Stimulated activated naive CD4-positive, alpha-beta T cell treated with Interleukin-2 at 50 U/mL for 16 hours (primary cell): ENCODE measurements around the gene TBCC.
"Not testable (repeated sequence)": the region's sequence is repeated elsewhere in the genome, so short reads cannot be mapped to it uniquely, and the experiment has no call there.

ENCODE experiments used
- DNase-seq: peaks from one replicate; lab custom pipeline; 2025; lab: John Stamatoyannopoulos, UW

Gene TBCC

GRCh38 chr6:42769836-42770235 lies 23.9 kb upstream of the TBCC start:
- DNase-seq = no peak

- no peak for DNase-seq
Measured at GRCh38 chr6:42769051-42769450, 23.1 kb upstream of the TBCC start.

GRCh38 chr6:42766163-42766670 lies 20.3 kb upstream of the TBCC start:
- no peak for DNase-seq

- no peak for DNase-seq
Measured at GRCh38 chr6:42764911-42765648, 19.2 kb upstream of the TBCC start.

GRCh38 chr6:42762950-42763349 lies 17.0 kb upstream of the TBCC start:
- no peak for DNase-seq

GRCh38 chr6:42762426-42762859 lies 16.5 kb upstream of the TBCC start:
- no peak for DNase-seq

- no peak for DNase-seq
Measured at GRCh38 chr6:42761287-42762067, 15.6 kb upstream of the TBCC start.

GRCh38 chr6:42758756-42759430 lies 13.0 kb upstream of the TBCC start:
- DNase-seq = no peak

GRCh38 chr6:42756722-42757121 lies 10.8 kb upstream of the TBCC start:
- DNase-seq = no peak

- DNase-seq = no peak
Measured at GRCh38 chr6:42754759-42755158, 8.9 kb upstream of the TBCC start.

- no peak for DNase-seq
Measured at GRCh38 chr6:42751055-42751454, 5.2 kb upstream of the TBCC start.

- DNase-seq = no peak
Measured at GRCh38 chr6:42748203-42748898, 2.4 kb upstream of the TBCC start.

- DNase-seq = peak; percentile 83
Measured at GRCh38 chr6:42746463-42747391, 824 bp upstream of the TBCC start.

- no peak for DNase-seq
Measured at GRCh38 chr6:42745083-42745639, 742 bp downstream of the TBCC start.

- no peak for DNase-seq
Measured at GRCh38 chr6:42744351-42744893, 1.5 kb downstream of the TBCC start.

- DNase-seq = no peak
Measured at GRCh38 chr6:42742116-42742894, 3.6 kb downstream of the TBCC start.

GRCh38 chr6:42740725-42741124 lies 5.2 kb downstream of the TBCC start:
- no peak for DNase-seq

GRCh38 chr6:42735976-42736375 lies 9.9 kb downstream of the TBCC start:
- no peak for DNase-seq

GRCh38 chr6:42733867-42734481 lies 11.9 kb downstream of the TBCC start:
- DNase-seq = not testable (repeated sequence)
